Endothelial cell (in vitro differentiated cells): ENCODE results near the gene VPS8. TPM values are rescaled to one million over a fixed set of nuclear protein-coding genes. Genes with fewer than 3 reads are reported as not detected.
"Not testable (repeated sequence)": the region's sequence is repeated elsewhere in the genome, so short reads cannot be mapped to it uniquely, and the experiment has no call there.

Source experiments
- DNase-seq: peaks from one replicate; pipeline ENCODE4 v3.0.0; 2021; ENCODE audit warnings: low spot score
- H3K27ac Mint-ChIP-seq: one replicate; pipeline ENCODE4 v1.8.0; 2021; ENCODE audit warnings: mixed read lengths, inconsistent platforms; ENCODE audit not compliant: unreplicated experiment
- H3K27me3 Mint-ChIP-seq: one replicate; pipeline ENCODE4 v1.8.0; 2021; ENCODE audit warnings: mild to moderate bottlenecking, moderate library complexity, mixed read lengths, inconsistent platforms; ENCODE audit not compliant: unreplicated experiment
- H3K36me3 Mint-ChIP-seq: one replicate; pipeline ENCODE4 v1.8.0; 2021; ENCODE audit warnings: mild to moderate bottlenecking, low read depth, mixed read lengths, inconsistent platforms; ENCODE audit not compliant: unreplicated experiment
- H3K4me1 Mint-ChIP-seq: one replicate; pipeline ENCODE4 v1.8.0; 2021; ENCODE audit warnings: mild to moderate bottlenecking, mixed read lengths, inconsistent platforms; ENCODE audit not compliant: unreplicated experiment
- H3K4me3 Mint-ChIP-seq: one replicate; pipeline ENCODE4 v1.8.0; 2021; ENCODE audit warnings: mild to moderate bottlenecking, mixed read lengths, inconsistent platforms; ENCODE audit not compliant: unreplicated experiment
- H3K9me3 Mint-ChIP-seq: one replicate; pipeline ENCODE4 v1.8.0; 2021; ENCODE audit warnings: mixed read lengths, inconsistent platforms; ENCODE audit not compliant: unreplicated experiment
- CTCF ChIP-seq: fragments of 200-600 bp; sonication (generic); IDR thresholded peaks from one replicate; pipeline ENCODE4 v1.5.0; 2021; ENCODE audit warnings: antibody characterized with exemption; ENCODE audit not compliant: unreplicated experiment
- total RNA-seq: library from RNA; stranded (reverse); fragmentation: NEBNext Ultra II Directional; extraction: Animal tissue kit (Norgen Biotek cat#: 25700); gene quantifications from one replicate; pipeline ENCODE4 v1.2.1, GENCODE V29; 2021; ENCODE audit not compliant: unreplicated experiment

Gene VPS8
- total RNA-seq, 1 donor from 2014 or later: 59.8 TPM

DNA sequence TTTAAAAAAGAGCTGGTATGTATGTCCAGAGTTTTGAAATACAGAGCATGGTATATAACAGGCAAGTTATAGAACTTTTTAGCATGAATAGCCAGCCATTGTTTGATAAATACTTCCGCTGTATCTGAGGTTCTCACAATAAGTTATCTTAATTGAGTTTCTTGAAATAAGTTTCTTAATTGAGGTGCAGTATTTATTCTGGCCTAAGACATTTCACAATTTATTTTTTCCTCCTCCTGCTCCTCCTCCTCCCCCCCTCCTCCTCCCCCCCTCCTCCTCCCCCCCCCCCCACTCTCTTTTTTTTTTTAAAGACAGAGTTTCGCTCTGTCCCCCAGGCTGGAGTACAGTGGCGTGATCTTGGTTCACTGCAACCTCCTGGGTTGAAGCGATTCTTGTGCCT is 83.4 kb downstream of the VPS8 start:
- DNase-seq: no peak
- no peaks in the 10 kb centered on the region for H3K36me3 Mint-ChIP-seq
- H3K27ac Mint-ChIP-seq: no peak overlapping the region
- no peaks in the 10 kb centered on the region for H3K27me3 Mint-ChIP-seq
- no peaks in the 10 kb centered on the region for H3K9me3 Mint-ChIP-seq
- no peak for TF ChIP-seq CTCF
- H3K4me1 Mint-ChIP-seq: peaks cover 7% of the 10 kb centered on the region
- no peak overlapping the region for H3K4me3 Mint-ChIP-seq

GRCh38 chr3:184896336-184896735 is 84.4 kb downstream of the VPS8 start:
- no peak for DNase-seq
- Mint-ChIP-seq H3K9me3 (no peaks in the 10 kb centered on the region), H3K27ac (no peak overlapping the region), H3K4me3 (no peak overlapping the region), H3K4me1 (peaks cover 7% of the 10 kb centered on the region), H3K27me3 (no peaks in the 10 kb centered on the region), H3K36me3 (no peaks in the 10 kb centered on the region)
- no peak for TF ChIP-seq CTCF

- DNase-seq: no peak
- Mint-ChIP-seq H3K4me3 (no peak overlapping the region), H3K27ac (no peak overlapping the region), H3K4me1 (peaks cover 7% of the 10 kb centered on the region), H3K9me3 (no peaks in the 10 kb centered on the region), H3K36me3 (peaks cover 19% of the 10 kb centered on the region), H3K27me3 (no peaks in the 10 kb centered on the region)
- TF ChIP-seq CTCF: no peak
These were observed 88.1 kb downstream of the VPS8 start for GRCh38 chr3:184899953-184900595.

DNA sequence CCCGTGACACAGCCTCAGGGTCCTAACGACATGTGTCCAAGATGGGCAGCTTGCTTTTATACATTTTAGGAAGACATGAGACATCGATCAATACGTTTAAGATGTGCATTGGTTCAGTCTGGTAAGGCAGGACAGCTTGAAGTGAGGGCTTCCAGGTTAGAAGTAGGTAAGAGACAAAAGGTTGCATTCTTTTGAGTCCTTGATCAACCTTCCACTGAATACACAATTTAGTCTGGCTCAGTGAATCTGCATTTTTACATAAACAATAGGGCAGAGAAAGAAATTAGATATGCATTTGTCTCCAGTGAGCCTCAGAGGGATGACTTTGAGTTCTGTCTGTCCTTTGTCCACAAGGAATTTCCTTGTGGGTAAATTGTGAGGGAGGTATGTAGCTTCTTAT is 95.1 kb downstream of the VPS8 start:
- H3K27ac Mint-ChIP-seq, H3K27me3 Mint-ChIP-seq, H3K4me1 Mint-ChIP-seq, DNase-seq, H3K4me3 Mint-ChIP-seq, H3K9me3 Mint-ChIP-seq: not testable (repeated sequence)
- H3K36me3 Mint-ChIP-seq: peaks cover 25% of the 10 kb centered on the region

DNA sequence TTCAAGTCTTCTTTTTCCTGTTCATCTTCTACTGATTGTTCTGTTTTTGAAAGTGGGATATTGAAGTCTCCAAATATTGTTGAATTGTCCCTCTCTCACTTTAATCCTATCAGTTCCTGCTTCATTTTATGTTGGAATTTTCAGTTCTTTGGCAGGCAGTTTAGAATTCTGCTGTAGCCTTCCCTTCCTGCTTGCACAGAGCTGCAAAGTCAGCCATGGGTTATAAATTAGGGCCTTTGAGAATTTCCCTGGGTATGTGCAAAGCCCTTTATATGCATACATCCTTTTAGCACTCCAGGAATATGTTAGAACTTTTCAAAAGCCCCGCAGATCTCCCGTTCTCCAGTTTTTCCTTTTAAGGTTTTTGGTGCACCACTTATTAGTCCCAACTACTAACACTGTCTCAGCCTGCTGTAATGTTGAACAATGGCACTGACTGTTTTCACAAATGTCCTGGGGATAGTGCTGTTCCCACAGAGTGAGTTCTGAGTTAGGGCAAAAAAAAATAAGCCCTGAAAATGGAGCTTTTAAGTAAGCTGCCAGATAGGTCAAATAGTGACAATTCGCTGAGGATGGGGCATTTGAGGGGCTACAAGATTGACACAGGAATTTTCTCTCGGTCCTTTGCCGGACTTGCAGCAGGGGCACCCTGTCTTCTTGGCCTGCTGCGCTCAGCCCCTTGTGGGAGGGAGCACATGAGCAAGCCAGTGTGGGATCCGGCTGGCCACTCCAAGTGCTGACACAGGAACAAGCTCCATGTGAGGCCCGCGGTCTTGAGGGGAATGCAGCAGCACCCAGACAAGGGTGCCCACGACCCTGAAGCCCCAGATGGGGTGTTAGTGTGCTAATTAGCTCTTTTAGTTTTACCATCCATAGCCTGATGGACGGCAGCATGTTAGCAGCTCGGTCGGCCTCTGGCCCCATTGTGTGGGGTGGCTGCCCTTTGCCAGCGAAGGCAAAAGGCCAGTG is 96.0 kb downstream of the VPS8 start:
- H3K4me1 Mint-ChIP-seq: no peaks in the 10 kb centered on the region
- H3K9me3 Mint-ChIP-seq: no peaks in the 10 kb centered on the region
- DNase-seq: no peak
- TF ChIP-seq CTCF: no peak
- no peak overlapping the region for H3K27ac Mint-ChIP-seq
- H3K4me3 Mint-ChIP-seq: no peak overlapping the region
- H3K36me3 Mint-ChIP-seq: peaks cover 26% of the 10 kb centered on the region
- peaks cover 3% of the 10 kb centered on the region for H3K27me3 Mint-ChIP-seq
